GM10847 (cell line): ENCODE measurements around the gene GABRE.

ENCODE experiments used
- POLR2A ChIP-seq: IDR thresholded peaks from 2 replicates; pipeline ENCODE4 v1.6.1; 2011; ENCODE audit not compliant: insufficient read length; ENCODE audit errors: extremely low read depth

Gene GABRE, protein sequence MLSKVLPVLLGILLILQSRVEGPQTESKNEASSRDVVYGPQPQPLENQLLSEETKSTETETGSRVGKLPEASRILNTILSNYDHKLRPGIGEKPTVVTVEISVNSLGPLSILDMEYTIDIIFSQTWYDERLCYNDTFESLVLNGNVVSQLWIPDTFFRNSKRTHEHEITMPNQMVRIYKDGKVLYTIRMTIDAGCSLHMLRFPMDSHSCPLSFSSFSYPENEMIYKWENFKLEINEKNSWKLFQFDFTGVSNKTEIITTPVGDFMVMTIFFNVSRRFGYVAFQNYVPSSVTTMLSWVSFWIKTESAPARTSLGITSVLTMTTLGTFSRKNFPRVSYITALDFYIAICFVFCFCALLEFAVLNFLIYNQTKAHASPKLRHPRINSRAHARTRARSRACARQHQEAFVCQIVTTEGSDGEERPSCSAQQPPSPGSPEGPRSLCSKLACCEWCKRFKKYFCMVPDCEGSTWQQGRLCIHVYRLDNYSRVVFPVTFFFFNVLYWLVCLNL

DNA sequence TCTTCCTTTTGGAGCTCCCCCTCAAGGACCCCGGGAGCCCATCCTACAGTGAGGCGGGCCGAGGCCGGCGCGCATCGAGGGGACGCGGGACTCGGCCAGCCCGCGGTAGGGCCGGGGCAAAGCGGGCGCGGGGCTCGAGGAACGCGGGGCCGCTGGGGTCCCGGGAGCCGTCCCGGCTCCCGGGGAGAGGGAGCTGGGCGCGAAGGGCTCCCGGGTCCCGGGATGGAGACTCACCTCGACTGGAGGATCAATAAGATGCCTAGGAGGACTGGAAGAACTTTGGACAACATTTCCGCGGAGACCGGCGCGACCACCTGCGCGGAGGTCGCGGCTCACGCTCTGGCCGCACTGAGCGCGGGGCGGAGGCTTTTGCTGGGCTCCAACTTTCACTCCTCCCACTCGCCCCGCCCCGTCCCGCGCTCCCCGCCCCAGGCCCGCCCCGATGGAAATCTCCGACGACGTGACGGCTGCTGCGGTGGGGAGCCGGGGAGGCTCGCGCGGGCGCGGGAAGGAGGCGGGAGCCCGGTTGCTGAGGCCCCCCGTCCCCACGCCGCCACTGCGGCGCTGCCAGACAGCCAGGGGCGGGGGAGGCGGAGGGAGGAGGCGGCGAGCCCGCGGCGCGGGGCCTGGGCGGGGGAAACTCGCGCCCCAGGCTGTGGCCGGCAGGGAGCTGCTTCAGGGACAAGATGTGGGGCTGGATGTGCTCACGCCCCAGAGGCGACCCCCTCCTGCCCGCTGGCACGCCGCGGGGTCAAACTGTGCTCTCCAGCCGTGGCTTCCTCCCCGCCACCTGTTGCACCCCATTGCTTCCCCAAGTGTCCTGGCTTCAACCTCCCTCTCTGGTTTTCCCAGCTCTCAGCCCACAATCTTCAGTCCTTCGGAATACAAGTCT is at the start of gene GABRE:
Gene GABRE, minus strand, starts transcription at position 341 of the 892 bp plus-strand sequence. Its CDS starts 51 bp downstream, at position 290.
- no peak for TF ChIP-seq POLR2A

DNA sequence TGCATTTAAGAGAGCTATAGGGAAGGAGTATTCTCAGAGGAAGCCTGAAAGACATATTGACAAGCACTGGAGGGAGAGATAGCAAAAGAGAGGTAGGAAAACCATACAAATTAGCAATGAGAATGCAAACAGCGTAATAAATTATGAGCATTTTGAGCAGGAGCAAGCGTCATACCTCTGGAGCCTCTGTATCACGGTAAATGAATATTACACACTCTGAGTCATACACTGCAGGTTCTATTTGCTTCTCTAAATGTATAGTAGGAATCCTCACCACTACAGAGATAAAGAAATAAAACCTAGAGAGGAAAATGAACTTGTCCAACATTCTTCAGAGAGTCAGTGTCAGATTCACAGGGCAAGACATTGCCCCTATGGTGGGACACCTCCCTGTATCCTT is 46.4 kb upstream of the GABRE start:
- no peak for TF ChIP-seq POLR2A

DNA sequence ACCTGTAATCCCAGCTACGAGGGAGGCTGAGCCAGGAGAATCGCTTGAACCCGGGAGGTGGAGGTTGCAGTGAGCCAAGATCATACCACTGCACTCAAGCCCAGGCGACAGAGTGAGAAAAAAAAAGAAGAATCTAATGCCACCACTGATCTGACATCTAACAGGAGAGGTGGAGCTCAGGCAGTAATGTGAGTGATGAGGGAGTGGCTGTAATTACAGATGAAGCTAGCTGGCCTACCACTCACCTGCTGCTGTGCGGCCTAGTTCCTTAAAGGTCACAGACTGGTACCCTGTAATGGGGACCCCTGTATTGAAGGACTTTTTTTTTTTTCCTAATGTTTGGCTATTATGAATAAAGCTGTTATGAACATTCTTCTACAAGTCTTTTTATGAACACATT is 25.3 kb upstream of the GABRE start:
- TF ChIP-seq POLR2A: no peak

DNA sequence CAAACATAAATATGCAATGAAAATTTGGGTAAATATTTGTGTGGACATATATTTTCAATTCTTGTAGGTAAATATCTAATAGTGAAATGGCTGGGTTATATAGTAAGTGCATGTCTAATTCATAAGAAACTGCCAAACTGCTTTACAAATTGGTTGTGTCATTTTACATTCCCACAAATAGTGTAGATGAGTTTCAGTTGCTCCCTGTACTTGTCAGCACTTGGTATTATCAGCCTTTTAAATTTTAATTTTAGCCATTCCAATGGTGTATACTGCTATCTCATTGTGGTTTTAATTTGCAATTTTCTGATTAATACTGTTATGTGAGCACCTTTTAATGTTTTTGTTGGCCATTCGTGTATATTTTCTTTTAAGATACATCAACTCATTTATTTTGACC is 23.1 kb upstream of the GABRE start:
- no peak for TF ChIP-seq POLR2A

DNA sequence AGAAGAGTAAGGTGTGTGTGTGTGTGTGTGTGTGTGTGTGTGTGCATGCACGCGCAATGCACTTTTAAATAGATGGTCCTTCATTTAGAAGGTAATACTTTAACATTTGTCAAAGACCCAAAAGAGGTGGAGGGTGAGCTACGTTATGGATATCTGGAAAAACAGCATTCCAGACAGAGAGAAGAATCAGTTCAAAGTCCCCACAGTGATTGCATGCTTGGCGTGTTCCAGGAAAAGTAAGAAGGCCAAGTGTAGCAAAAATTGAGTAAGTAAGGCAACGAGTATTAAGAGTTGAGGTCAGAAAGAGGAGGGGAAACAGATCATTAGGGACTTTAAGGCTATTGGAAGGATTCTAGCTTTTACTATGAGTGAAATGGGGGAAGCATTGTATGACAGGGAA is 21.9 kb upstream of the GABRE start:
- TF ChIP-seq POLR2A: no peak

DNA sequence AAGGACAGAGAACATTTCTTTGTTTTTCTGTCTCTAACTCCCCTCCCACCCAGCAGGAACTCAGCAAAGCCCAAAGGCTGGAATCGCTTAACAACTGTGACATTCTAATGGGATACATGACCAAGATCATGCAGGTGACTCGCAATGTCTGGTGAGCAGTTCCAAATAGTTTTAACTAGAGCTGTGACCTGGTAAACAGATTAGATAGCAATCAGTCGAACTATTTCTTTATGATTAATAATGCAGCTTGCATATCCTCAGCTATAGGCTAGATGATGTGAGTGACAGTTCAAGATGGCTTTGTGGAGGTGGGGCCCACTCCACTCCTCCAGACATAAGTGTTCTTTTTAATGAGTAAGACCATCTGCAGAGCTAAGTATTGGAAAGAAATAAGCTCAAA is 20.0 kb upstream of the GABRE start:
- TF ChIP-seq POLR2A: no peak

DNA sequence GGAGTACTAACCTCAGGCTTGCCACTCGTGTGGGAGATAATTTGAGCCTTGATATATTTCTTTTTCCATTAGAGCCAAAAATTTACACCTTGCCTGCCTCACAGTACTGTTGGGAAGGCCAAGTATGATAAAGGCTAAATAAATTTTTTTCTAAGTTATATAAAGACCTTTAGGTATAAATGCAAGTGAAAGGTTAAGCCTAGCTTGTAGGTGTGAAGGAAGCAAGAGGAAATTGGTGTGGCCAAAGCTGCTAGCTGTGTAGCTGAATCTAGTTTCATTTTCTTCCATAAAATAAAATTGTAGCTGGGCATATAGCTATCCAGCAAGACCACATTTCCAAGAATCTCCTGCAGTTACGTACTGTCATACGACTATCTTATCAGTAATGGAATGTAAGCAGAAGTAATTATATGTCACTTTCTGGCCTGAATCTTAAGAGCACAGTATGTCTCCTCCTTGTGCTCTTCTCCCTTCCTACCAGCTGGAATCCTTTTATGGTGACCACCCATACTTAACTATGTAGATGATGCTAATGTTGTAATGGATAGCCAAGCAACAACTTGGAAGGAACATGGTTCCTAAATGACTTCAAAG is 14.3 kb upstream of the GABRE start:
- no peak for TF ChIP-seq POLR2A

DNA sequence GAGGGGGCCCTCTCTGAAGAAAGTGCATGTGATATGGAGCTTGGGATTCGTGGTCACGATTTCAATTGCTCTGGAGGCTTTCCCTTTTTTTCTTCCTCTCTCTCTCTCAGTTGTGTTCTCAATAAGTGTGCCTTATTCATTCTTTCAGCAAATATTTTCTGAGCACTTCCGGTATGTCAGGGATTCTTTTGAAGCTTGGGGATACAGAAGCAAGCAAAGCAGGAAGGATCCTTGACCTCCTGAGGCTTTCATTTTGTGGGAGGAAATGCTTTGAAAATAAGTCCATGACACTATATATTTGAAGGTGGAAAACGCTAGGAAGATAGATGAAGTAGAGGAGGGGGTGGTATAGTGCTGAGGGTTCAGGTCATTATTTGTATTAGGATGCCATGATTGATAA is 12.6 kb upstream of the GABRE start:
- no peak for TF ChIP-seq POLR2A

DNA sequence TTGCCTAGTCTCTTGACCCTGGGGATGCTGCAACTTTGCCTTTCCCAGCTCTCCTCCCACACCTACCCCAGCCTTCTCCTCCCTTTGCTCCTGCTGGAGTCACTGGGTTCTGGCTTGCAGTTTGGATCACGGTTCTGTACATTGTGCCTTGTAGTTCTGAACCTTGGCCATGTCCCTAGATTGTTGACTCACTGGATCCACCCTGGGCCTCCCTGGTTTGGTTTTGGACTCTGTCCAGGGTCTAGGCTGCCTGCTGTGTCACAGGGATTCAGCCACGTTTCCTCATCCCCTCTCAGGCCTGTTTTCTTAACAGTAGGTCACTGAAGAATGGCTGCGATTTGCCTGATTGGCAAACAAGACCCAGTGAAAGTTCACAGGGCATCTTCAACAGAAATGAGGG is 11.5 kb upstream of the GABRE start:
- no peak for TF ChIP-seq POLR2A

DNA sequence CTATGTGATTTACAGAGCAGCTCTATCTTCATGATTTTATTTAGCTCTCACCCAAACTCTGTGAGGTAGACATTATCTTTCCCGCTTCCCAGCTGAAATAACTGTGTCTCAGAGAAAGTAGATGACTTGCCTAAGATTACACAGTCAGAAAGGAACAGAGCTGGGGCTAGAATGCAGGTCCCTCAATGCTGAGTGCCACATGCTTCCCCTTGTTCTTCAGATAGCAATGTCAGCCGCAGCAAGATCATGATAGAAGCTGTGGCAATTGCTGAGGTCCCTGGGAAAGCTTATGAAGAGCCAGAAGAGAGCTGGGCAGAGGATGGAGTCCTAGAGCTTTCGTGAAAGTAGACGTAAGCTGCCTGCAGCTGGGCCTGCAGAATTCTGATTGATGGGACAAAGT is 11.1 kb upstream of the GABRE start:
- no peak for TF ChIP-seq POLR2A

DNA sequence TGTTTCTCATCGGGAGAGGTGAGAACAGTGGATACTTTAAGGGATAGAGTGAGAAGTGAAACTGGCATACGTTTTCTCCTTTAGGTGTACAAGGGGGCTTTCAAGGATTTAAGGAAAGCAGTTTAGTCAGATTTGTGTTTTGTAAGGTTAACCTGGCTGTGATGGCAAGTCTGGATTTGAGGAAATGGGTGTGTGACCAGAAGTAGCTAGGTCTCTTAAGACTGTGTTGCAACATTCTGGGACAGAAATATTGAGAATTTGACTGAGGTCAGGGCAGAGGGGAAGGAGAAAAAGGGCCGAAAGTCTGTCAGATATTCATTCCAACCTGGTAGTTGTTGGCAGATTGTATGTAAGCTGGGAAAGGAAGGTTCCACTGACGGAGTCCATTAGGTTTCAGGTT is 10.4 kb upstream of the GABRE start:
- TF ChIP-seq POLR2A: no peak

DNA sequence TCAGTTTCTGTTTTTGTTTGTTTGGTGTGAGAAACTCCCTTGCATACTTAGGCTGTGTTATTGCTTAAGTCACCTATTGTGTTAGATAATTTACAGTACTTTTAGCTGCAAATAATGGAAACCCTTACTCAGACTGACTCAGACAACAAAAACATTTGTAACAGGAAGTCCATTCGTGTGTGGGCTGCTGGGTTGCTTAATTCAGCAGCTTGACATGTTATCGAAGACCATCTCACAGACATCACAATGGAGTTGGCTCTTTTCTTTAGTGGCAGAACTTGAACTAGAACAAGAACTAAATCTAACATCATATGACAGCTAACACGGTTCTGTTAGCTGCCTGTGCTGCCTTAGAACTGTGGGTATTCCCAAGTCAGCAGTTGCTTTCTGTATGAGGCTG is 9.9 kb upstream of the GABRE start:
- TF ChIP-seq POLR2A: no peak

DNA sequence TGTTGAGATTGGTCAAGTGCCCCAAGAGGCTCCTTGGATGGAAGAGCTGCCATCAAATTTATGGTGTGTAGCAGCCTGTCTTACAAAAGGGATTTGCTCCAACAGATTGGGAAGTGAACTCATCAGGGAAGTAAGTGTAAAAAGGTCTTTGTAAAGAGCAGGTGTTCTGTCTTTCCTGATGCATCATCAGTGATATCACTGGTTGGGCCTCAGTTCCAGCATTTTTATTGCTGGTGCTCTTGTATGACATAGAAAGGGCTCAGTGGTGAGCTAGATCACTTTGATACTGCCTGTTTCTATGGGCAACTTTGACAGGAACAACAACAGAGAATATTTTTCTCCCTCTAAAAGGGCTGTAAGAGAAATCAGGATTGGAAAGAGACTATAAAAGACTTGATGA is 8.7 kb upstream of the GABRE start:
- TF ChIP-seq POLR2A: no peak

DNA sequence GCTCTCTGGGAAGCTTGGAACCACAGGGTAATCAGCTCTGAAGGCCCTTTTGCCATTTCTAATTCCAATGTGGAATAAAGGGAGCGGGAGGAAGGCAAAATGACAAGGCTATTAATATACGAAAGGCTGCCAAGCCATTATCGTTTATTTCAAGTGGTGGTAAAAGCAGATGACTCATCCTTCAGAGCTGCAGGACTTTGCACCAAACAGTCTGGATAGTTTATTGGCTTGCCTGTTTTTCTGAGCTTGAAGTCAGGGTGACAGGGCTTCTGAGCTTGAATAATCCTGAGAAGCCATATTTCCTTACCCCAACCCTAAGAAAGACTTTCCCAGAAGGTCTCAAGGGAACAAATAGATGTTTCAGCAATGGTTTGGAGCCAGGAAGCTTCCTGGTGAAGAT is 7.7 kb upstream of the GABRE start:
- TF ChIP-seq POLR2A: no peak

DNA sequence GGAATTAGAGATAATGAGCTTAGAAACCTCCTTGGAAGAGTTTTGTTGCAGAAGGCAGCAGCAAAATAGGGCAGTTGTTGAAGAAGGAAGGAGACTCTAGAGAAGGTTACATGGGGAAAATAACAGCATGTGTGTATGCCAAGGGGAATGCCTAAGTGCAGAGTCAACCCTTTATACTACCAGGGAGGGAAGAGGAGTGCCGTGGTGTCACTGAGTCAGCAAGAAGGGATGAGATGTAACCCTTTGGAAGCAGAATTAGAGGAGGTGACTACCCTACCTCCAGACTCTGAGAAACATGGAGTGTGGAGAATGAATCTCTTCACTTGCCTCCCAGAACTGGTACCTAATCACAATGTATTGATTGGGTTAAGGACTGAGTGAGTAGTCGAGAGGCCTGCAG is 6.7 kb upstream of the GABRE start:
- TF ChIP-seq POLR2A: no peak

DNA sequence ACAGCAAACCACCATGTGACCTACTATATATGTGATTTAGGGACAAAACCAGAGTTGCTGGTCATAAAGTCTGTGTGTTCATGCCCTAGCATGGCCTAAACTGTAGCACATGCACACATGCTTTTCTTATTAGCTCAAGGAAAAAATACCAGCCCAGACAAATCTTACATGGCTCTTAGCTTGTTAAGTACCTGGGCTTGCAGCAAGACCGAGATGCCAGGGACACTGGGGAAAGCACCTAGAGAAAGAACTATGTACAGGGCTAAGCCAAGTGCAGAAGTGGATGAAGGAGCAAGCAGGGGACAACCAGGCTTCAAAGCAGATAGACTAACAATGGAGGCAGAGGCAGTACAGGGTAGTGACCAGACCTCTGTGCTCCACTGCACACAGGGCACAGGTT is 3.4 kb upstream of the GABRE start:
- TF ChIP-seq POLR2A: no peak
